K562 (cell line): ENCODE data around the gene TDRD3. TPM values are rescaled to one million over a fixed set of nuclear protein-coding genes. Genes with fewer than 3 reads are reported as not detected.
A peak's percentile ranks its signal among the peaks of the same experiment; 100 is the strongest.

Source experiments
- ATAC-seq: fragments of 200-7000 bp; cut with Tn5 transposase; 3 replicates; pipeline ENCODE4 v1.9.1; 2020; ENCODE audit warnings: moderate library complexity
- BruUV-seq: library from RNA; stranded (reverse); fragments of 400-500 nt; replicated peaks from 2 replicates; lab custom pipeline; 2021; lab: Mats Ljungman, UMichigan
- CTCF ChIA-PET: fragments of 300-600 bp; formaldehyde crosslinking; extraction: SDS; loops from one replicate; lab custom pipeline; 2021; ENCODE audit warnings: low intra/inter-chr PET ratio; lab: Yijun Ruan, JAX
- POLR2A ChIA-PET: fragments of 300-600, 350-650 bp; sonication (Branson Sonifier 250); formaldehyde crosslinking; extraction: SDS; loops from one replicate; lab custom pipeline; 2021; ENCODE audit warnings: antibody characterized with exemption, inconsistent platforms; lab: Yijun Ruan, JAX
- DNase-seq, 4 experiments: peaks; one replicate each; pipeline versions ENCODE4 v3.0.0 to v3.0.0-alpha.2; 2011 to 2018; ENCODE audit warnings: low spot score in 3 of 4, mixed read lengths in 3 of 4; ENCODE audit errors: extremely low read depth in 1 of 4
- FAIRE-seq: peaks from 2 replicates; lab custom pipeline; 2011; peaks lifted over from hg19 to GRCh38; lab: Jason Lieb, UNC
- H2AFZ ChIP-seq: 2 replicates; pipeline ENCODE4 v1.6.0; 2011; ENCODE audit warnings: low read depth, low read length, control low read depth, inconsistent platforms
- H3K27ac ChIP-seq: fragments of 200-600 bp; 3 replicates; pipeline ENCODE4 v1.8.0; 2011; ENCODE audit warnings: low read depth, mild to moderate bottlenecking, control low read depth, inconsistent platforms, low read length, moderate library complexity, mixed read lengths; ENCODE audit errors: extremely low read depth
- H3K27me3 ChIP-seq, 2 experiments: fragments of 300-600 bp in 1 of 2; 2 replicates in 1 of 2; 3 replicates in 1 of 2; pipeline versions ENCODE4 v1.6.0 to v1.8.0; 2011; ENCODE audit warnings: inconsistent platforms in 2 of 2, low read length in 2 of 2, mild to moderate bottlenecking in 1 of 2, mixed read lengths in 1 of 2, moderate library complexity in 1 of 2; ENCODE audit not compliant: control insufficient read depth in 2 of 2, insufficient read depth in 2 of 2
- H3K36me3 ChIP-seq: fragments of 300-600 bp; 3 replicates; pipeline ENCODE4 v1.8.0; 2011; ENCODE audit warnings: mild to moderate bottlenecking, low read length, inconsistent platforms; ENCODE audit not compliant: control insufficient read depth, insufficient read depth
- H3K4me1 ChIP-seq, 2 experiments: fragments of 200-600 bp in 1 of 2; replicated peaks in 1 of 2; 2 replicates in 1 of 2; 3 replicates in 1 of 2; pipeline versions ENCODE4 v1.5.1 to v1.8.0; 2011; ENCODE audit warnings: inconsistent platforms in 2 of 2, low read length in 2 of 2, mild to moderate bottlenecking in 1 of 2, mixed read lengths in 1 of 2, moderate library complexity in 1 of 2; ENCODE audit not compliant: control insufficient read depth in 2 of 2, insufficient read depth in 2 of 2
- H3K4me2 ChIP-seq: 2 replicates; pipeline ENCODE4 v1.6.1; 2011; ENCODE audit warnings: low read length, control low read depth, inconsistent platforms, mixed read lengths; ENCODE audit not compliant: insufficient read depth
- H3K4me3 ChIP-seq: fragments of 200-600 bp; sonication (generic), shearing (Covaris generic); 2 replicates; pipeline ENCODE4 v1.5.1; 2016; ENCODE audit warnings: control low read depth, inconsistent platforms
- H3K79me2 ChIP-seq: fragments of 200-600 bp; 3 replicates; pipeline ENCODE4 v1.8.0; 2011; ENCODE audit warnings: low read length, inconsistent platforms; ENCODE audit not compliant: control insufficient read depth, insufficient read depth
- H3K9ac ChIP-seq, 2 experiments: 2 replicates each; pipeline versions ENCODE4 v1.6.0 to v1.6.1; 2011; ENCODE audit warnings: low read depth in 2 of 2, low read length in 2 of 2, control low read depth in 1 of 2, inconsistent platforms in 1 of 2, mild to moderate bottlenecking in 1 of 2, mixed read lengths in 1 of 2; ENCODE audit not compliant: insufficient read depth in 1 of 2
- H3K9me1 ChIP-seq: one replicate; pipeline ENCODE4 v1.6.0; 2011; ENCODE audit warnings: inconsistent platforms, mild to moderate bottlenecking, low read length, moderate library complexity; ENCODE audit not compliant: control insufficient read depth, insufficient read depth
- H3K9me3 ChIP-seq: replicated peaks from 2 replicates; pipeline ENCODE4 v1.5.1; 2011; ENCODE audit warnings: low read depth, low read length, inconsistent platforms; ENCODE audit not compliant: control insufficient read depth, insufficient read depth
- H4K20me1 ChIP-seq: replicated peaks from 2 replicates; pipeline ENCODE4 v1.6.1; 2011; ENCODE audit warnings: low read length, inconsistent platforms, mixed read lengths; ENCODE audit not compliant: control insufficient read depth, insufficient read depth
- DPF2 ChIP-seq: fragments of 450-650 bp; IDR thresholded peaks from 2 replicates; pipeline ENCODE4 v1.6.1; 2016
- KLF13 ChIP-seq: fragments of 450-650 bp; IDR thresholded peaks from 2 replicates; pipeline ENCODE4 v1.6.1; 2016; ENCODE audit warnings: missing genetic modification characterization, low read depth, mild to moderate bottlenecking, missing compliant biosample characterization, moderate library complexity, borderline replicate concordance
- PRDM10 ChIP-seq: fragments of 450-650 bp; IDR thresholded peaks from 2 replicates; pipeline ENCODE4 v1.6.1; 2018; ENCODE audit not compliant: partially characterized antibody
- SMARCE1 ChIP-seq: fragments of 450-650 bp; IDR thresholded peaks from 2 replicates; pipeline ENCODE4 v1.7.1; 2016; ENCODE audit warnings: mild to moderate bottlenecking
- SPI1 ChIP-seq: IDR thresholded peaks from 2 replicates; pipeline ENCODE4 v1.6.1; 2011; ENCODE audit warnings: low read depth, low read length, control low read depth, borderline replicate concordance
- ZKSCAN1 ChIP-seq: fragments of 150-350 bp; IDR thresholded peaks from 2 replicates; pipeline ENCODE4 v1.6.1; 2016; ENCODE audit warnings: low read depth, low read length
- ZNF316 ChIP-seq: fragments of 450-650 bp; IDR thresholded peaks from 2 replicates; pipeline ENCODE4 v1.6.1; 2016
- ZNF766 ChIP-seq: fragments of 200-800 bp; sonication (Bioruptor generic); conservative IDR thresholded peaks from 2 replicates; pipeline ENCODE4 v1.6.1; 2016; ENCODE audit warnings: missing genetic modification characterization, missing compliant biosample characterization
- WGBS: fragments of 100-300 bp; shearing (Covaris generic); methylation state at CpG from one replicate; pipeline ENCODE4 v1.1.6; 2016; ENCODE audit warnings: low coverage, mixed read lengths; ENCODE audit not compliant: insufficient coverage; ENCODE audit errors: missing lambda C conversion rate; 5-methylcytosine and 5-hydroxymethylcytosine counted together
- in situ Hi-C: fragments of 300-500 bp; cut with MboI; formaldehyde crosslinking; loops from 4 replicates; pipeline ENCODE4 v1.15.0; 2018; ENCODE audit warnings: inconsistent platforms, mixed read lengths
- intact Hi-C: fragments of 100-400 bp; cut with micrococcal nuclease; formaldehyde crosslinking; loops from 2 replicates; pipeline ENCODE4 v1.14.2; 2022
- polyA plus RNA-seq, 8 experiments: library from polyadenylated mRNA; depleted of rRNA in 4 of 8; stranded (reverse) in 5 of 8; unstranded in 3 of 8; fragments of >200 nt; fragmentation: Nextera tagmentation in 2 of 8; fragmentation: Illumina TruSeq in 1 of 8; extraction: Ambion mirVana in 2 of 8; extraction: Trizol in 1 of 8; gene quantifications; 2 replicates each; pipeline versions ENCODE4 v1.2.1 to v1.2.3, GENCODE V29; 2011 to 2014; ENCODE audit warnings: inconsistent platforms in 1 of 8, missing spikeins in 1 of 8
- total RNA-seq, 7 experiments: library from RNA; depleted of rRNA in 6 of 7; stranded (reverse); fragments of >200 nt in 6 of 7; fragmentation: Illumina TruSeq in 2 of 7; extraction: Trizol in 2 of 7; gene quantifications; 2 replicates each; pipeline versions ENCODE4 v1.2.1 to v1.2.3, GENCODE V29; 2011 to 2021; ENCODE audit warnings: low replicate concordance in 1 of 7
- TF ChIP-seq, protein P1 (sequence below): fragments of 250-450 bp; sonication (Bioruptor Pico); IDR thresholded peaks from 2 replicates; pipeline ENCODE4 v1.8.0; 2022; ENCODE audit warnings: moderate library complexity, mild to moderate bottlenecking, inconsistent platforms
- TF ChIP-seq, protein P2 (sequence below): IDR thresholded peaks from 2 replicates; pipeline ENCODE4 v1.6.1; 2016; ENCODE audit warnings: missing genetic modification characterization, missing compliant biosample characterization

The TDRD3 gene
- total and polyA plus RNA-seq, 9 of the 15 experiments (the other 6 are each of a cell fraction or from before 2014, with no cell fraction given), result 3.6 to 16.4 (median 9.5) TPM

- ATAC-seq, result no peak
- CTCF ChIA-PET, result no interaction called here
Measured at GRCh38 chr13:60484865-60485264, 87.8 kb downstream of the TDRD3 start.

GRCh38 chr13:60491531-60491930, 94.5 kb downstream of the TDRD3 start:
- Histone ChIP-seq H3K4me1 (no peaks in the 10 kb centered on the region), H3K4me2 (no peak overlapping the region), H3K27me3 (no peaks in the 10 kb centered on the region), H3K9me3 (no peaks in the 10 kb centered on the region), H3K36me3 (no peaks in the 10 kb centered on the region), H3K79me2 (no peaks in the 10 kb centered on the region), H4K20me1 (no peaks in the 10 kb centered on the region), H3K9ac (no peak overlapping the region), H3K4me3 (no peak overlapping the region), H2AFZ (no peak overlapping the region), H3K27ac (no peak overlapping the region), H3K9me1 (no peaks in the 10 kb centered on the region)
- ChIA-PET POLR2A (no interaction called here), CTCF (no interaction called here)
- BruUV-seq, result no TSS peak
- no peak for ATAC-seq
- no peak for TF ChIP-seq PRDM10
- TF ChIP-seq DPF2, result no peak
- no peak for TF ChIP-seq KLF13 (tag)
- TF ChIP-seq, protein P1, sequence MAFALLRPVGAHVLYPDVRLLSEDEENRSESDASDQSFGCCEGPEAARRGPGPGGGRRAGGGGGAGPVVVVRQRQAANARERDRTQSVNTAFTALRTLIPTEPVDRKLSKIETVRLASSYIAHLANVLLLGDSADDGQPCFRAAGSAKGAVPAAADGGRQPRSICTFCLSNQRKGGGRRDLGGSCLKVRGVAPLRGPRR, result no peak
- no peak for TF ChIP-seq SPI1
- TF ChIP-seq SMARCE1, result no peak
- TF ChIP-seq ZNF766 (CRISPR knock-in tag), result no peak
- TF ChIP-seq, protein P2, sequence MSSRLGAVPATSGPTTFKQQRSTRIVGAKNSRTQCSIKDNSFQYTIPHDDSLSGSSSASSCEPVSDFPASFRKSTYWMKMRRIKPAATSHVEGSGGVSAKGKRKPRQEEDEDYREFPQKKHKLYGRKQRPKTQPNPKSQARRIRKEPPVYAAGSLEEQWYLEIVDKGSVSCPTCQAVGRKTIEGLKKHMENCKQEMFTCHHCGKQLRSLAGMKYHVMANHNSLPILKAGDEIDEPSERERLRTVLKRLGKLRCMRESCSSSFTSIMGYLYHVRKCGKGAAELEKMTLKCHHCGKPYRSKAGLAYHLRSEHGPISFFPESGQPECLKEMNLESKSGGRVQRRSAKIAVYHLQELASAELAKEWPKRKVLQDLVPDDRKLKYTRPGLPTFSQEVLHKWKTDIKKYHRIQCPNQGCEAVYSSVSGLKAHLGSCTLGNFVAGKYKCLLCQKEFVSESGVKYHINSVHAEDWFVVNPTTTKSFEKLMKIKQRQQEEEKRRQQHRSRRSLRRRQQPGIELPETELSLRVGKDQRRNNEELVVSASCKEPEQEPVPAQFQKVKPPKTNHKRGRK, result no peak
- 17% methylated on average over 1 of the region's 1 CpG for WGBS
- in situ Hi-C loops, result no loop called here
- intact Hi-C loops, result no loop called here
- no peak for FAIRE-seq
- no peak for DNase-seq

More at GRCh38 chr13:60484865-60485264, 87.8 kb downstream of the TDRD3 start:
- in situ Hi-C loops (no loop called here), intact Hi-C loops (no loop called here)
- POLR2A ChIA-PET, result no interaction called here
- Histone ChIP-seq H3K36me3 (peaks cover 3% of the 10 kb centered on the region; the same call in 1 of the 3 replicates), H3K9me3 (no peaks in the 10 kb centered on the region), H3K4me1 (no peaks in the 10 kb centered on the region), H3K9me1 (no peaks in the 10 kb centered on the region), H2AFZ (no peak overlapping the region), H3K4me3 (no peak overlapping the region), H3K27ac (no peak overlapping the region), H3K4me2 (no peak overlapping the region), H4K20me1 (no peaks in the 10 kb centered on the region), H3K27me3 (no peaks in the 10 kb centered on the region), H3K79me2 (no peaks in the 10 kb centered on the region), H3K9ac (no peak overlapping the region)
- no peak for TF ChIP-seq ZKSCAN1
- peak; percentile 33; the same call in 1 of the 2 replicates for TF ChIP-seq ZNF316
- DNase-seq (no peak), FAIRE-seq (no peak)
- no TSS peak for BruUV-seq
